MCF 10A (cell line): ENCODE data around the gene ZNF747. TPM values are rescaled to one million over a fixed set of nuclear protein-coding genes. Genes with fewer than 3 reads are reported as not detected.

Experiments
- BruUV-seq: library from RNA; stranded (reverse); fragments of 400-500 nt; replicated peaks from 2 replicates; lab custom pipeline; 2021; lab: Mats Ljungman, UMichigan
- CTCF ChIA-PET: fragments of 300-600 bp; sonication (Branson Sonifier 250); formaldehyde crosslinking; extraction: SDS; loops from one replicate; lab custom pipeline; 2021; ENCODE audit warnings: antibody characterized with exemption, inconsistent platforms; lab: Yijun Ruan, JAX
- POLR2A ChIA-PET: fragments of 300-600, 350-650 bp; sonication (Branson Sonifier 250); formaldehyde crosslinking; extraction: SDS; loops from one replicate; lab custom pipeline; 2020; ENCODE audit warnings: antibody characterized with exemption, inconsistent platforms; lab: Yijun Ruan, JAX
- DNase-seq: peaks from one replicate; pipeline ENCODE4 v3.0.0-alpha.2; 2018; ENCODE audit not compliant: unreplicated experiment
- H3K27ac Mint-ChIP-seq: one replicate; pipeline ENCODE4 v1.8.0; 2022; ENCODE audit warnings: mild to moderate bottlenecking, low read depth, mixed read lengths; ENCODE audit not compliant: unreplicated experiment
- H3K27me3 Mint-ChIP-seq: one replicate; pipeline ENCODE4 v1.8.0; 2022; ENCODE audit warnings: mixed read lengths; ENCODE audit not compliant: insufficient read depth, unreplicated experiment
- H3K36me3 Mint-ChIP-seq: one replicate; pipeline ENCODE4 v1.8.0; 2022; ENCODE audit warnings: mild to moderate bottlenecking, moderate library complexity, mixed read lengths; ENCODE audit not compliant: insufficient read depth, unreplicated experiment
- H3K4me1 Mint-ChIP-seq: one replicate; pipeline ENCODE4 v1.8.0; 2022; ENCODE audit warnings: mixed read lengths; ENCODE audit not compliant: insufficient read depth, unreplicated experiment
- H3K4me3 Mint-ChIP-seq: one replicate; pipeline ENCODE4 v1.8.0; 2022; ENCODE audit warnings: mild to moderate bottlenecking, moderate library complexity, mixed read lengths; ENCODE audit not compliant: unreplicated experiment
- H3K9me3 Mint-ChIP-seq: one replicate; pipeline ENCODE4 v1.8.0; 2022; ENCODE audit warnings: mixed read lengths; ENCODE audit not compliant: unreplicated experiment
- intact Hi-C: fragments of 100-400 bp; cut with micrococcal nuclease; formaldehyde crosslinking; loops from 2 replicates; pipeline ENCODE4 v1.14.1; 2022
- total RNA-seq: library from RNA; stranded (reverse); gene quantifications from 2 replicates; pipeline ENCODE4 v1.2.3, GENCODE V29; 2022
- TF ChIP-seq, protein P1 (sequence below): fragments of 200-600 bp; IDR thresholded peaks from one replicate; pipeline ENCODE4 v1.8.0; 2022; ENCODE audit warnings: antibody characterized with exemption, mild to moderate bottlenecking; ENCODE audit not compliant: unreplicated experiment

The ZNF747 gene
- total RNA-seq, 1 experiment from 2014 or later: 13.7 TPM

DNA sequence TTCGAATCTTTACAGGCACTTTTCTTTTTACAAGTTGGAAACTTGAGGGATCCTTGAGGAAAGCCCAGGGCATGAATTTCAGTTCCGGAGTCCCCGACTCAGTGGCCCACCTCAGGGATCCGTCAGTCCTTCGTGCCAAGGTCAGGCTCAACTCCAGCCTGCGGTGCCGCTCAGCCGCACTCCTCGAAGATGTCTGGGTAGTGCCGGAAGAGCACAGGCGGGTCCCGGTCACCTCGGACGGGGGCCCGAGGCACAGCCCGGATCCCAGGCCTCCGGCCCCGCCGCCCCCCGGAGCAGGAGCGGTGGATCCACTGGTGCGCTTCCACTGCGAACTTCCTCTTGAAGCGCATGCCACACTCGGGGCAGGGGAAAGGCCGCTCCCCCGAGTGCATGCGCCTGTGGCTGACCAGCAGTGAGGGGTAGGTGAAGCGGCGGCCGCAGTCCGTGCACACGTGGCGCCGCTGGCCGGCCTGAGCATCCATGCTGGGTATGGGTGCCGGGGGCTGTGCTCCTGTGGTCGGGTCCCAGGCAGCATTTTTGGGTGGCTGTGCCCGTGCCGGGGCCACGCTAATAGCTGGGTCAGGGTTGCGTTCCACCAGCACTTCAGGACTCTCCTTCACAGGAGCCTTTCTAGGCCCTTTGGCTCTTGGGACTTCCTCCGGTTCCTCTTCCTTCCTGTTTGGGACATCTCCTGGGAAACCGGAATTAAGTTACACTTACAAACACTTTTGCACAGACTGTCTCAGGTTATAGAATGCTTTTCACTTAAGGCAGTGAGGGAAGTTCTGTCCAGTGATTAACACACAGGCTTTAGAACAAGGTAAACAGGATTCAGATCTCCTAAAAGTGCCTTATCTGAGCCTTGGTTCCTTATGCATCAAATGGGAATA is 35.3 kb upstream of the ZNF747 start:
- CTCF ChIA-PET: interaction anchor here (0.6 to 3.2 kb wide), 3 partner anchors 35 to 59 kb away, joined by 3 to 15 read pairs (median 5); no protein-coding TSS in a partner anchor
- no peak for DNase-seq
- intact Hi-C loops: loop anchor here (5.0 kb wide), 1 partner anchor 43 kb away; the partner anchor contains the start of gene ZNF768
- H3K4me3 Mint-ChIP-seq: peak overlapping the region; percentile 75
- H3K27me3 Mint-ChIP-seq: no peaks in the 10 kb centered on the region
- no peaks in the 10 kb centered on the region for H3K9me3 Mint-ChIP-seq
- peaks cover 25% of the 10 kb centered on the region for H3K4me1 Mint-ChIP-seq
- BruUV-seq: no TSS peak
- POLR2A ChIA-PET: interaction anchor here (2.4 to 3.2 kb wide), 4 partner anchors 12 to 40 kb away, joined by 10 to 45 read pairs (median 32); partner anchors contain the start of genes ZNF689, ZNF747, ZNF764 and ZNF785
- H3K27ac Mint-ChIP-seq: peak overlapping the region; percentile 95
- TF ChIP-seq, protein P1, sequence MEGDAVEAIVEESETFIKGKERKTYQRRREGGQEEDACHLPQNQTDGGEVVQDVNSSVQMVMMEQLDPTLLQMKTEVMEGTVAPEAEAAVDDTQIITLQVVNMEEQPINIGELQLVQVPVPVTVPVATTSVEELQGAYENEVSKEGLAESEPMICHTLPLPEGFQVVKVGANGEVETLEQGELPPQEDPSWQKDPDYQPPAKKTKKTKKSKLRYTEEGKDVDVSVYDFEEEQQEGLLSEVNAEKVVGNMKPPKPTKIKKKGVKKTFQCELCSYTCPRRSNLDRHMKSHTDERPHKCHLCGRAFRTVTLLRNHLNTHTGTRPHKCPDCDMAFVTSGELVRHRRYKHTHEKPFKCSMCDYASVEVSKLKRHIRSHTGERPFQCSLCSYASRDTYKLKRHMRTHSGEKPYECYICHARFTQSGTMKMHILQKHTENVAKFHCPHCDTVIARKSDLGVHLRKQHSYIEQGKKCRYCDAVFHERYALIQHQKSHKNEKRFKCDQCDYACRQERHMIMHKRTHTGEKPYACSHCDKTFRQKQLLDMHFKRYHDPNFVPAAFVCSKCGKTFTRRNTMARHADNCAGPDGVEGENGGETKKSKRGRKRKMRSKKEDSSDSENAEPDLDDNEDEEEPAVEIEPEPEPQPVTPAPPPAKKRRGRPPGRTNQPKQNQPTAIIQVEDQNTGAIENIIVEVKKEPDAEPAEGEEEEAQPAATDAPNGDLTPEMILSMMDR: no peak
- peaks cover 15% of the 10 kb centered on the region for H3K36me3 Mint-ChIP-seq

DNA sequence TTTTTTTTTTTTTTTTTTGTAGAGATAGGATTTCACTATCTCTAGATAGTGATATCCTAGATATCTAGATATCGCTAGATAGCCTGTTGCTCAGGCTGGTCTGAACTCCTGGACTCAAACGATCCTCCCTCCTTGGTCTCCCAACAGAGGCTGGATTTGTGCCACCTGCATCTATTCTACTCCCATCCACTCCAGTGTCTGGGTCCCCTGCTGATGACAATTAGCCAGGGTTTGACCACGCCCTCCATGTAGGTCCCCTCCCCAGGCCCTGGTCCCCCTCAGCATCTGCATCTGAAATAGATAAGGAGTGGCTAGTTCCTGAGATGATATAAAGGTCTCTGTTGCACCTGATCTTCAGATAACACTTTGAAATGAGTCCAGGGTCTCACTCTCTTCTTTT is 34.6 kb upstream of the ZNF747 start:
- no peak overlapping the region for H3K4me3 Mint-ChIP-seq
- TF ChIP-seq, protein P1: no peak
- ChIA-PET POLR2A (interaction anchor here (1.2 to 4.3 kb wide), 4 partner anchors 11 to 51 kb away, joined by 3 to 34 read pairs (median 6); partner anchors contain the start of genes ZNF747 and ZNF764), CTCF (interaction anchor here (0.6 kb wide), 2 partner anchors 14 to 120 kb away, joined by 3 to 6 read pairs; no protein-coding TSS in a partner anchor)
- no peaks in the 10 kb centered on the region for H3K27me3 Mint-ChIP-seq
- DNase-seq: no peak
- H3K27ac Mint-ChIP-seq: peak overlapping the region; percentile 95
- peaks cover 9% of the 10 kb centered on the region for H3K36me3 Mint-ChIP-seq
- no peaks in the 10 kb centered on the region for H3K9me3 Mint-ChIP-seq
- no TSS peak for BruUV-seq
- intact Hi-C loops: no loop called here
- H3K4me1 Mint-ChIP-seq: peaks cover 25% of the 10 kb centered on the region

DNA sequence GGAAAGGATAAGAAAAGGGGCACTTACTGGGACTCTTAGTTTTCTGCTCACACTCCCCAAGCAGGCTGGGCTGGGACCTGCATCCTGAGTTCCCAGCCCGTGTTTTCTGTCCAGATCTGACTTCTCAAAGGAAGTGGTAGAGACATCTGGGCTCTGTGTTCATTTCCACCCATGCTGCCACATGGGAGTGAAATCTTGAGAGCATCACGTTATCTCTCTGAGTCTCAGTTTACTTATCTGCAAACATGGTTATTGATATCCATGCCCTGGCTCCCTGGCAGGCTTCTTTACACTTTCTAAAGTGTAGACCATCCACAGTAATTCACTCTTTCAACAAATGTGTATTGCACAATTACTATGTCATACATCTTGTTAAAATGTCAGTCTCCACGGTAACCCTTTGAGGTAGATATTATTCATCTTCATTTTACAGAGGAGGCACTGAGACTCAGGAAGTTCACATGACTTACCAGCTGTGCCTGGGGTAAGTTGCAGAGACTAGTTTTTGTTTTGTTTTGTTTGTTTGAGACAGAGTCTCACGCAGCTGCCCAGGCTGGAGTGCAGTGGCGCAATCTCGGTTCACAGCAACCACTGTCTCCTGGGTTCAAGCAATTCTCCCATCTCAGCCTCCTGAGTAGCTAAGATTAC is 33.5 kb upstream of the ZNF747 start:
- CTCF ChIA-PET: interaction anchor here (0.6 to 1.1 kb wide), 4 partner anchors 10 to 162 kb away, joined by 3 to 5 read pairs (median 4); partner anchors contain the start of genes ZNF764 and ZNF785
- no TSS peak for BruUV-seq
- Mint-ChIP-seq H3K27me3 (no peaks in the 10 kb centered on the region), H3K36me3 (peaks cover 9% of the 10 kb centered on the region), H3K9me3 (no peaks in the 10 kb centered on the region), H3K4me1 (peaks cover 25% of the 10 kb centered on the region), H3K27ac (peak overlapping the region; percentile 95), H3K4me3 (peak overlapping the region; percentile 45)
- intact Hi-C loops: no loop called here
- peak; percentile 95 for DNase-seq
- POLR2A ChIA-PET: interaction anchor here (0.6 to 4.3 kb wide), 14 partner anchors 9 to 197 kb away, joined by 3 to 34 read pairs (median 4); partner anchors contain the start of genes DCTPP1, SEPHS2, TBC1D10B and ZNF689
- TF ChIP-seq, protein P1: no peak
